HG03103 (cell line): ENCODE data around the gene ARPC2.

Source experiments
- ATAC-seq: cut with Tn5 transposase; IDR thresholded peaks from one replicate; pipeline ENCODE4 v1.9.1; 2021; ENCODE audit warnings: low read depth; ENCODE audit not compliant: unreplicated experiment

The ARPC2 gene

GRCh38 chr2:218252509-218253231 lies 35.7 kb downstream of the ARPC2 start:
- no peak for ATAC-seq

DNA sequence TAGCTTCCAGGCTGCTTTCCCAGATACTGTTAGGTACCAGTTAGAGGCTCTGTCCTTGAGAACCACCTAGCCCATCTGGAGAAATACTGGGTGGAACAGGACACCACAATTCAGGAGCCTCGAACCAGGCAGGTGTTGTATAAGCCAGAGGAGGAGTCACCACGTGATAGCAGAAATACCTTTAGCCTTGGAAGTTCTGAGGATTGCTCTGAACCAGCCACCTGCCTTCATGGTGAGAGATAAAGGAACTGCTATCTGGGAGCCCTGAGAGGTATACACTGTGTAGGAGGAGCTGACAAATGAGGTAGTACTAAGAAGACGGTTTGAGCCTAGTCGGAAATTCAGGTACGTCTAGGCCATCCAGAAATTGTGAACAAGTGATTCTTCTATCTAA lies 36.2 kb downstream of the ARPC2 start:
- no peak for ATAC-seq

GRCh38 chr2:218255446-218255845 lies 38.5 kb downstream of the ARPC2 start:
- ATAC-seq: no peak

GRCh38 chr2:218256612-218257350 lies 39.8 kb downstream of the ARPC2 start:
- no peak for ATAC-seq

GRCh38 chr2:218257390-218257981 lies 40.5 kb downstream of the ARPC2 start:
- ATAC-seq: peak; percentile 74

- ATAC-seq: no peak
Observed at GRCh38 chr2:218259099-218259961, 42.3 kb downstream of the ARPC2 start.

- ATAC-seq: no peak
Observed at GRCh38 chr2:218260166-218260565, 43.2 kb downstream of the ARPC2 start.

DNA sequence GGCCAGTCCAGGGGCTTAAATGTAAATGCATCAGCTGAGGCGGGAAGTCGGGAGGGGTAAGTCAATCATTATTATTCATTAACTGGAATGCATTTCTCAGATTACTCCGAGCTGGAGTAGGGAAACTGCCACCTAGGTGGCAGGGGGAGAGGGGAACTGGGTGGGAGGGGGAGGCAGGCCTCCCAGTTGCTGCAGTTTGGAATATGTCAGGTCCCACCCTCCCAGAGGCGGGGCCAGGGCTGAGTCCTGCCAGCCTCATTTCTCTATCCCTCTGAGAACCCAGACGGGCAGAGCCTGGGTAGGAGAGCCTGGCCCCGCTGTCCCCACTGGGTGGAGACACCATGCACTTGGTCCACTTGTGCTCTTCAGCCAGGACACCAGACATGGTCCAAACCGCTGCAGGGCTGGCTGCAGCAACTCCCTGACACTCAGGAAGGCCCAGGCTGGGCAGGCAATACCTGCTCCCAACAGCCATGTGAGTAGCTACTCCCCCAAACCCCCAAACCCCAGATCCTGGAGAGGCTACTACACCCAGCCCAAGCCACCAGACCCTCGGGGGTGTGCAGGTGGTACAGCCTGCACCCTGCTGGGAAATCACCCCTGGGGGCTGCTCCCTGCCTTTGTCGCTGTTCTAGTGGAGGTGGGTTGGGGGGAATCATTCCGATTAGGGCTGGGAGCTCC lies 43.9 kb downstream of the ARPC2 start, which contains the start of gene GPBAR1:
Gene GPBAR1, plus strand, starts transcription at position 274 of the 681 bp plus-strand sequence. CDS start 1,710 bp downstream, outside the sequence.
- no peak for ATAC-seq

GRCh38 chr2:218261423-218262236 lies 44.6 kb downstream of the ARPC2 start:
- ATAC-seq: no peak

- no peak for ATAC-seq
Observed at GRCh38 chr2:218262237-218262600, 45.2 kb downstream of the ARPC2 start.

GRCh38 chr2:218262631-218263586 lies 45.9 kb downstream of the ARPC2 start:
- ATAC-seq: no peak

DNA sequence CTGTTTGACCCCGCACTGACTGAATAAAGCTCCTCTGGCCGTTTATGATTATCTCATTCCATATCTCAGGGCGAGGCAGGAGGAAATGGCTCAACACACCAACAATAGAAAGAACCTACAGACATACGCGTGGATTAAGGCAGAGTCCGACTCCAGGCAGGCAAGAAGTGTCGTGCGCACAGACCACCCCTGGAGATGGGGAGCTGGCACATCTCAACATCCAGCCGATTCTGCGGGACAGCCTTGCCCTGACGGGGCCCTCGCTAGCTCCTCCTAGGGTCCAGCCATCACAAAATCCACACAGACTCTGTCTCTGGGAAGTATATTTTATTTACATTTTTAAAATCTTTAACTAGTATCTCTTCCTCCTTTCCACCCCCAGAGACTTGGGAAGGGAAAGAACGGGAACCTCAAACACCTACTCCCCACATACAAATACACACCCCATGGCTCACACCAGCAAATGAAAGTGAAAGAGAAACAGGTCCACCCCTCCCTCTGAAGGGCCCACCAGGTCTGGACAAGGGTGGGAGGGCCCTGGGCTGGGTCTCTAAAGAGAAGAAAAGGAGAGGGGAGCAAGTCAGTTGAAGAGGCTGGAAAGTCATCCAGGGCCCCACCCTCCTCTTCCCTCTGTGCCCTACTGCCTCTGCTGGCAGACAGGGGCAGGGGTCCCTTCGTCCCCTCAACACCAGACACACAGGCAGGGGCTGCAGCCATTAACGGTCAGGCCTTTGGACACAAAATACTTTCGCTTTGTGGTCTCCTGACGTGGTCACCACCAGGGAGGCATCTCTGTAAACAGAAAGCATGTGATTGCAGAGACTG lies 47.0 kb downstream of the ARPC2 start:
- no peak for ATAC-seq

DNA sequence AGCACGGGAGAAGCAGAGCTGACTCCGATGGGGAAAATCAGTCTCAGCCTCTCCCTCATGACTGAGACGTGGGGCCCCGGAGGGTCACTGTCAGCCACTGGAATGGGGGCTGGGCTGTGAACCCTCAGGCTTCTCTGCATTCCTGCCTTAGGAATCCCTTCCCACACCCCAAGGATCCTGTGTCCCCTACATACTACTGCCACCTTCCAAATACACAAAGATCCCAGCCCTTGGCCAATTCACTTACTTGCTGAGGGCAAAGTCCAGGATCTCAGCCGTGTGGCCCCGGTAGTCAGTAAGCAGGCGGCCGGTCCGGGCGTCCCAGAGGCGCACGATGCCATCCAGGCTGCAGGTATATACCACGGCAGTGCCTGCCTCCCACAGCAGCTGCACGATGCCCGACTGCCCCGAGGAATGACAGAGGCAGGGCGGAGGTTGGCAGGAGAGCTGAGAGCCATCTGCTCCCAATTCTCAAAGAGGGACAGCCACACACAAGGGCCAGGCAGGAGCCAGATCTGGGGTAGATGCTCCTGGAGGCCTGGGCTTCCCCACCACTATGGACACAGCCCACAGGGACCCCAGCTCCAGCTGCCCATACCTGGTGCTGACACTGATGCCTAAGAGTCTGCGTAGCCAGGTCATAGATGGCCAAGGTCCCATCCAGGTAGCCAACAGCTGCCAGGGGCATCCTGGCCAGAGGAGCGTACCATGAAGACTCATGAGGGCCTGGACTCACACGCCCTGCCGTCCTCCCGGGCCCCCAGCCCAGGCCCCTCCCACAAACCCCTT lies 48.0 kb downstream of the ARPC2 start:
- no peak for ATAC-seq

DNA sequence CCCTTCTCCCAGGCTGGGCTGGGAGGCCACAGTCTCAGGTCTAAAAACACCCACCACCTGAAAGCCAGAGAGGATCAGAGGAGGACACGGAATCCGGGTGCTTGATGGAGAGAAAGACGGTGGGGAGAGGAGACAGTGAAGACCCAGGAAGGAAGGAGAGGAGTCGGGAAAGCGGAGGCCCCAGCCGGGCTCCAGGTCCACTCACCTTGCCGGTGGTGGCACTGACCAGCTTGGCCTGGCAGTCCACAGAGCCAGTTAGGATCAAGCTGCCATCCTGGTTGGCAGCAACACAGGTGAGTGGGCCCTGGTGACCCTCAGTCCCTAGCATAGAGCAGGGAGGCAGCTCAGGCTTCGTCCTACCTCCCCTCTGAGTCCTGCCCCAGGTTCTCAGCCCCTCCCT lies 48.6 kb downstream of the ARPC2 start:
- no peak for ATAC-seq

DNA sequence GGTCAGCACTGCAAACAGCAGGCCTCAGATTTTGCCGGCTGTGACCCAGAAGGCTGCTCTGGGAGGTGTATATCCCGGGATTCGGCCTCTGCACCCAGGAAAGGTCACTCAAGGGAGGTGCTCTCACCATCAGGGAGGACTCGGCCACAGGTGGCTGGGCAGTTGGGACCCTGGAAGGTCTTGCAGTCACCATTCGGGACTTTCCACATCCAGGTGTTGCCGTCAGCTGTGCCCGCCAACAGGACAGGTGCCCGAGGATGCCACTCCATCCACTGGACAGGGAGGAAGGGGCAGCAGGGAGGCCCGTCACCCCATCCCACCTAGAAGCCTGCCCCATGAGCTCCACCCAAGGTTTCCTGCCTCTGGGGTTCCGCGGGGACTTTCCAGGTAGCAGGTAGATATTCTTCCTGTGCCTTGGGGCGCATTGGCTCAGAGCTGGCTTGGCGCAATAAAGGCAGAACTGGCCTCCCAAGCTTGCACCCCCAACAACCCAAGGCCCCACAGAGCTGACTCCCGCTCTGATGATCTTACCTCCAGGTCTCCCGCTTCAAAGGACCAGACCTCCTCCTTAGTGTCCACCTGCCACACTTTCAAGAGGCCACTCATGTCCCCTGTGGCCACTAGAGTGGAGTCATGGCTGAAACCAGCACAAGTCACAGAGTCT lies 49.5 kb downstream of the ARPC2 start:
- ATAC-seq: no peak

DNA sequence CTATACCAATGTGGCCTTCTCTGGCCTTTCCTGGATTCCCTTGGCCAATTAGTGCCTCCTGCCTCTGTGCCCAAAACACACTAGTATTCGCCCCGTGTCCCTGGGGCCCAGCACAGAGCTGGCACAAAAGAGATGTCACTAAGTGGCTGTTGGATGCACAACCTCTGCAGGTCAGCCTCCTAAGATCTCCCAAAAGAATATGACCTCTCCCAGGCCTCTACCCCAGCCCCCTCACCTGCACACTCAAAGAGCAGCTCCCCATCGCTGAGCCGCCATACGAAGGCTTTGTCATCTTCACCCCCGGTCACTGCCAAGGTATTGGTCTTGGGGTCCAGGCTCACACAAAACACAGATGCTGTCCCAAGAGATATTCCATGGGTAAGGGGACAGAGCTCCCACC lies 50.3 kb downstream of the ARPC2 start:
- ATAC-seq: no peak
